HCT116 (cell line): ENCODE measurements around the gene MINDY4.

Source experiments
- CEBPB ChIP-seq: IDR thresholded peaks from 2 replicates; pipeline ENCODE4 v1.6.1; 2012; ENCODE audit warnings: low read depth
- CTCF ChIP-seq, 3 experiments: fragments of 200-600 bp in 1 of 3; sonication (generic) in 1 of 3; IDR thresholded peaks in 2 of 3; conservative IDR thresholded peaks in 1 of 3; 2 replicates each; pipeline ENCODE4 v1.5.1; 2012 to 2017; ENCODE audit warnings: low read depth in 2 of 3, low read length in 2 of 3, antibody characterized with exemption in 1 of 3, borderline replicate concordance in 1 of 3, control low read depth in 1 of 3, mild to moderate bottlenecking in 1 of 3, mixed read lengths in 1 of 3, mixed run types in 1 of 3, moderate library complexity in 1 of 3; ENCODE audit not compliant: insufficient read depth in 1 of 3
- EGR1 ChIP-seq: IDR thresholded peaks from 2 replicates; pipeline ENCODE4 v1.6.1; 2012; ENCODE audit warnings: low read depth
- EZH2 ChIP-seq: fragments of 200-600 bp; sonication (generic); IDR thresholded peaks from 2 replicates; pipeline ENCODE4 v1.6.1; 2017; ENCODE audit warnings: antibody characterized with exemption, mixed run types
- FOSL1 ChIP-seq: IDR thresholded peaks from 2 replicates; pipeline ENCODE4 v1.6.1; 2012; ENCODE audit warnings: low read depth
- POLR2A ChIP-seq: IDR thresholded peaks from 2 replicates; pipeline ENCODE4 v1.7.0; 2011; ENCODE audit warnings: borderline replicate concordance; ENCODE audit not compliant: insufficient read depth, insufficient read length; ENCODE audit errors: extremely low read depth
- POLR2AphosphoS5 ChIP-seq: IDR thresholded peaks from 2 replicates; pipeline ENCODE4 v1.6.1; 2011; ENCODE audit warnings: mild to moderate bottlenecking, low read depth, low read length, moderate library complexity
- SIN3A ChIP-seq: IDR thresholded peaks from 2 replicates; pipeline ENCODE4 v1.6.1; 2012; ENCODE audit warnings: low read depth
- ZNF274 ChIP-seq: fragments of 200-500 bp; sonication (Bioruptor generic); IDR thresholded peaks from 2 replicates; pipeline ENCODE4 v1.6.1; 2014; ENCODE audit warnings: mild to moderate bottlenecking, low read depth, low read length, inconsistent platforms
- TF ChIP-seq, protein P1 (sequence below): IDR thresholded peaks from 2 replicates; pipeline ENCODE4 v1.6.1; 2012; ENCODE audit warnings: low read depth
- TF ChIP-seq, protein P2 (sequence below): IDR thresholded peaks from 2 replicates; pipeline ENCODE4 v1.6.1; 2012

- no peak for TF ChIP-seq CTCF (IDR thresholded peaks at IDR 0.05 in 2 of 3, conservative IDR thresholded peaks at IDR 0.05 in 1 of 3; ENCODE audit: borderline replicate concordance in 1 of 3, insufficient read depth in 1 of 3, low read depth in 2 of 3, low read length in 2 of 3)
- TF ChIP-seq POLR2AphosphoS5 = no peak
- no peak for TF ChIP-seq POLR2A
- no peak for TF ChIP-seq SIN3A
- TF ChIP-seq EZH2 = no peak
- TF ChIP-seq, protein P1, sequence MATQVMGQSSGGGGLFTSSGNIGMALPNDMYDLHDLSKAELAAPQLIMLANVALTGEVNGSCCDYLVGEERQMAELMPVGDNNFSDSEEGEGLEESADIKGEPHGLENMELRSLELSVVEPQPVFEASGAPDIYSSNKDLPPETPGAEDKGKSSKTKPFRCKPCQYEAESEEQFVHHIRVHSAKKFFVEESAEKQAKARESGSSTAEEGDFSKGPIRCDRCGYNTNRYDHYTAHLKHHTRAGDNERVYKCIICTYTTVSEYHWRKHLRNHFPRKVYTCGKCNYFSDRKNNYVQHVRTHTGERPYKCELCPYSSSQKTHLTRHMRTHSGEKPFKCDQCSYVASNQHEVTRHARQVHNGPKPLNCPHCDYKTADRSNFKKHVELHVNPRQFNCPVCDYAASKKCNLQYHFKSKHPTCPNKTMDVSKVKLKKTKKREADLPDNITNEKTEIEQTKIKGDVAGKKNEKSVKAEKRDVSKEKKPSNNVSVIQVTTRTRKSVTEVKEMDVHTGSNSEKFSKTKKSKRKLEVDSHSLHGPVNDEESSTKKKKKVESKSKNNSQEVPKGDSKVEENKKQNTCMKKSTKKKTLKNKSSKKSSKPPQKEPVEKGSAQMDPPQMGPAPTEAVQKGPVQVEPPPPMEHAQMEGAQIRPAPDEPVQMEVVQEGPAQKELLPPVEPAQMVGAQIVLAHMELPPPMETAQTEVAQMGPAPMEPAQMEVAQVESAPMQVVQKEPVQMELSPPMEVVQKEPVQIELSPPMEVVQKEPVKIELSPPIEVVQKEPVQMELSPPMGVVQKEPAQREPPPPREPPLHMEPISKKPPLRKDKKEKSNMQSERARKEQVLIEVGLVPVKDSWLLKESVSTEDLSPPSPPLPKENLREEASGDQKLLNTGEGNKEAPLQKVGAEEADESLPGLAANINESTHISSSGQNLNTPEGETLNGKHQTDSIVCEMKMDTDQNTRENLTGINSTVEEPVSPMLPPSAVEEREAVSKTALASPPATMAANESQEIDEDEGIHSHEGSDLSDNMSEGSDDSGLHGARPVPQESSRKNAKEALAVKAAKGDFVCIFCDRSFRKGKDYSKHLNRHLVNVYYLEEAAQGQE = no peak
- no peak for TF ChIP-seq ZNF274
- TF ChIP-seq CEBPB = no peak
- TF ChIP-seq, protein P2, sequence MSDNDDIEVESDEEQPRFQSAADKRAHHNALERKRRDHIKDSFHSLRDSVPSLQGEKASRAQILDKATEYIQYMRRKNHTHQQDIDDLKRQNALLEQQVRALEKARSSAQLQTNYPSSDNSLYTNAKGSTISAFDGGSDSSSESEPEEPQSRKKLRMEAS = no peak
- TF ChIP-seq EGR1 = no peak
- TF ChIP-seq FOSL1 = no peak
These were observed 102.0 kb downstream of the MINDY4 start for GRCh38 chr7:30873207-30873606.
